ENCODE measurements around the gene PLA2G4F. TPM values are rescaled to one million over a fixed set of nuclear protein-coding genes. Genes with fewer than 3 reads are reported as not detected.

The PLA2G4F gene
- total RNA-seq, 1 donor from 2014 or later = not detected

DNA sequence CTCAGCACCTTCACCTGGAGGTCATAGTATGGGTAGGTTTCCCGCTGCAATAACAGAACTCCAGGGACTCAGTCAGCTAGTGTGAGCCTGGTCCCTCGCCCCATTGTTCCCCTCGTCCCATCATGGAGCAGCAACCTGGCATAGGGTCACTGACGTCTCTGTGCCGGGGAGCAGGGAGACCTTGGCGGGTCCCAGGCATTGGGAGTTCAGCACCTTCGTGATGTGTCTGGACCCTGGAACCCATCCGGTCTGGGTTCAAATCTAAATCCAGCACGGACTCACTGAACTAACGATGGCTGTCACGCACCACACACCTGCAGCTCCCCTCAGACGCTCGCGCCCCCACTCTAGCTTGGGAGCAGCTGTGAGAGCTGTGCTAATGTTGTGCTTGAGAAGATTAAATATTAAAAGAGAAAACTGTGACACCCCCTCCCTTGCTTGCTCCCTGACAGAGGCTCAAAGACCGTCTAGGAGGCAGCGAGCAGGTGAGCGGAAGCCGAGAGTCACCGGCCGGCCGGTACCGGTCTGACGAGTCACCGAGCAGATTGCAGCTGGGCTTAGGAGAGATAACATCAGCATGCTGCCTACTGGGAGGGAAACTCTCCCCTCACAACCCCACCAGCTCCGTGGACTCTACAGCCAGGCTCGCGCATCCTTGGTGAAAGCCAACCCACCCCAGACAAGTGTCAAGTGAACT, 742 bp downstream of the PLA2G4F start:
- Mint-ChIP-seq H3K27me3 (no peaks in the 10 kb centered on the region), H3K36me3 (ENCODE audit: low read depth) (peaks cover 22% of the 10 kb centered on the region), H3K4me3 (no peak overlapping the region), H3K27ac (no peak overlapping the region), H3K4me1 (no peaks in the 10 kb centered on the region), H3K9me3 (no peaks in the 10 kb centered on the region)
- ATAC-seq (ENCODE audit: low read depth) = no peak
- no peak for DNase-seq
- ChIA-PET POLR2A (interaction anchor here (0.5 kb wide), 1 partner anchor 12 kb away, joined by 4 read pairs; no protein-coding TSS in a partner anchor), CTCF (no interaction called here)
- intact Hi-C loops (cut with micrococcal nuclease) = no loop called here
- TF ChIP-seq, protein P1, sequence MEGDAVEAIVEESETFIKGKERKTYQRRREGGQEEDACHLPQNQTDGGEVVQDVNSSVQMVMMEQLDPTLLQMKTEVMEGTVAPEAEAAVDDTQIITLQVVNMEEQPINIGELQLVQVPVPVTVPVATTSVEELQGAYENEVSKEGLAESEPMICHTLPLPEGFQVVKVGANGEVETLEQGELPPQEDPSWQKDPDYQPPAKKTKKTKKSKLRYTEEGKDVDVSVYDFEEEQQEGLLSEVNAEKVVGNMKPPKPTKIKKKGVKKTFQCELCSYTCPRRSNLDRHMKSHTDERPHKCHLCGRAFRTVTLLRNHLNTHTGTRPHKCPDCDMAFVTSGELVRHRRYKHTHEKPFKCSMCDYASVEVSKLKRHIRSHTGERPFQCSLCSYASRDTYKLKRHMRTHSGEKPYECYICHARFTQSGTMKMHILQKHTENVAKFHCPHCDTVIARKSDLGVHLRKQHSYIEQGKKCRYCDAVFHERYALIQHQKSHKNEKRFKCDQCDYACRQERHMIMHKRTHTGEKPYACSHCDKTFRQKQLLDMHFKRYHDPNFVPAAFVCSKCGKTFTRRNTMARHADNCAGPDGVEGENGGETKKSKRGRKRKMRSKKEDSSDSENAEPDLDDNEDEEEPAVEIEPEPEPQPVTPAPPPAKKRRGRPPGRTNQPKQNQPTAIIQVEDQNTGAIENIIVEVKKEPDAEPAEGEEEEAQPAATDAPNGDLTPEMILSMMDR (IDR thresholded peaks at IDR 0.05) = no peak

DNA sequence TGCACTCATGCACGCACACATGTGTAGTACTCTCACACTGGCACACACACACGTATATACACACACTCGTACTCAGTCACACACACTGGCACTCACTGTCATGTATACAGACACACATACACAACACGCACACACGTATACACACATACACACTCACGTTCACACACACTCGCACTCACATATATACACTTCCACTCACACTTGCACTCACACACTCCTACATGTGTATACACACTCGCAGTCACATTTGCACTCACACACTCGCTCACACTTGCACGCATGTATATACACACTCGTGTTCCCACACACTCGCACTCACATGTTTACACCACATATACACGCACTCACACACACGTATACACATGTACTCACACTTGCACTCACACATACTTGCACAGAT, 1.5 kb downstream of the PLA2G4F start:
- intact Hi-C loops (cut with micrococcal nuclease) = no loop called here
- Mint-ChIP-seq H3K4me1 (no peaks in the 10 kb centered on the region), H3K4me3 (no peak overlapping the region), H3K9me3 (no peaks in the 10 kb centered on the region), H3K27ac (no peak overlapping the region), H3K27me3 (no peaks in the 10 kb centered on the region), H3K36me3 (ENCODE audit: low read depth) (peaks cover 15% of the 10 kb centered on the region)
- no peak for ATAC-seq (ENCODE audit: low read depth)
- TF ChIP-seq, protein P1 (IDR thresholded peaks at IDR 0.05) = no peak
- CTCF ChIA-PET = no interaction called here
- DNase-seq = no peak
- POLR2A ChIA-PET = no interaction called here

DNA sequence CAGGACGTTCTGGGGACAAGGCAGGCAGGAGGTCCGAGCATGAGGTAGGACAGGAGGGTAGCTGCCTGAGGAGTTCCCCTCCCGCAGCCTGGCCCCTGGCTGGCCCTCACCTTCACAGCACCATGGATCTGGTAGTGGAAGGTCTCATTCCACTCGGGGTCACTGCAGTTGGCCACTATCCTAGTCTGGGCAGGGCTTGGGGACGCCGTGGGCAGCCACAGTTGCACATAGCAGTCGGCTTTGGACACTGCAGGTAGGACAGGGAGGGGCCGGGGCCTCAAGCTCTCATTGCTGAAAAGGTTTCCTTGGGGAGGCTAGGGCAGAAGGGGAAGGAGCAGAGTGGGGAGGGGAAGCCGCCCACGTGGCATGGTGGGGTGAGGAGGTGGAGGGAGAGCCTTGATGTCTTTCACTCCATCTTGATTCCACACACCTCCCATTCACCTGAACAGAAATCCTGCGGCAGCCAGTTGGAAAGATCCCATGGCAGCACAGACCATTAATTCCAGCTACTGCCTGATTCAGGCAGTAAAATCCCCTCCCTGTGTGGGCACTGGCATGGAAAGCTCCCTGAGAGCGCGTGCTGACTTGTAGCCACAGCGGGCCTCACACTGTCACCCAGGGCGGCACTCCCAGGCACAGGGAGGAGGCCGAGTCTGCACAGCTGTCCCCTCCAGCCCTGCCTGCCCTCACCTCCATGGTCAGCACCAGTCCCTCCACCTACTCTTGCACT, 2.1 kb downstream of the PLA2G4F start:
- H3K4me1 Mint-ChIP-seq = no peaks in the 10 kb centered on the region
- H3K9me3 Mint-ChIP-seq = no peaks in the 10 kb centered on the region
- intact Hi-C loops (cut with micrococcal nuclease) = no loop called here
- DNase-seq (no peak), ATAC-seq (ENCODE audit: low read depth) (no peak)
- ChIA-PET CTCF (no interaction called here), POLR2A (no interaction called here)
- H3K27ac Mint-ChIP-seq = no peak overlapping the region
- no peaks in the 10 kb centered on the region for H3K27me3 Mint-ChIP-seq
- TF ChIP-seq, protein P1 (IDR thresholded peaks at IDR 0.05) = no peak
- no peak overlapping the region for H3K4me3 Mint-ChIP-seq
- peaks cover 9% of the 10 kb centered on the region for H3K36me3 Mint-ChIP-seq (ENCODE audit: low read depth)

DNA sequence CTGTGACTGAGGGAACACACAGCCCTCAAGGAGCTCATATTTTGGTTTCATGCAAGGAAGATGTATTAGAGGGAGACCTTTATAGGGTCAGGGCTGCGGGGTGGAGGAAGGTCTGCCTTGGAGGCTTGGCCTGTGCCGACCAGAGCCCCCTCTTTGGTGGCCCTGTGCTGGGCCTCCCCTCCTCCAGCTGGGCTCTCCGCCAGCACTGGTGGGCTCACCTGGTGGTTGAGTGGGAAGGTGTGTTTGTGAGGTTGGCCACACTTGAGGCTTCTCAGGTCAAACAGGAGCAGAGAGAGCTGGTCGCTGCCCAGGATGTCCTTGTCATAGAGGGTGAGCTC, 2.6 kb downstream of the PLA2G4F start:
- POLR2A ChIA-PET = no interaction called here
- CTCF ChIA-PET = no interaction called here
- Mint-ChIP-seq H3K36me3 (ENCODE audit: low read depth) (peaks cover 5% of the 10 kb centered on the region), H3K27ac (no peak overlapping the region), H3K9me3 (no peaks in the 10 kb centered on the region), H3K4me1 (no peaks in the 10 kb centered on the region), H3K27me3 (no peaks in the 10 kb centered on the region), H3K4me3 (no peak overlapping the region)
- no peak for DNase-seq
- no peak for ATAC-seq (ENCODE audit: low read depth)
- TF ChIP-seq, protein P1 (IDR thresholded peaks at IDR 0.05) = no peak
- intact Hi-C loops (cut with micrococcal nuclease) = no loop called here

DNA sequence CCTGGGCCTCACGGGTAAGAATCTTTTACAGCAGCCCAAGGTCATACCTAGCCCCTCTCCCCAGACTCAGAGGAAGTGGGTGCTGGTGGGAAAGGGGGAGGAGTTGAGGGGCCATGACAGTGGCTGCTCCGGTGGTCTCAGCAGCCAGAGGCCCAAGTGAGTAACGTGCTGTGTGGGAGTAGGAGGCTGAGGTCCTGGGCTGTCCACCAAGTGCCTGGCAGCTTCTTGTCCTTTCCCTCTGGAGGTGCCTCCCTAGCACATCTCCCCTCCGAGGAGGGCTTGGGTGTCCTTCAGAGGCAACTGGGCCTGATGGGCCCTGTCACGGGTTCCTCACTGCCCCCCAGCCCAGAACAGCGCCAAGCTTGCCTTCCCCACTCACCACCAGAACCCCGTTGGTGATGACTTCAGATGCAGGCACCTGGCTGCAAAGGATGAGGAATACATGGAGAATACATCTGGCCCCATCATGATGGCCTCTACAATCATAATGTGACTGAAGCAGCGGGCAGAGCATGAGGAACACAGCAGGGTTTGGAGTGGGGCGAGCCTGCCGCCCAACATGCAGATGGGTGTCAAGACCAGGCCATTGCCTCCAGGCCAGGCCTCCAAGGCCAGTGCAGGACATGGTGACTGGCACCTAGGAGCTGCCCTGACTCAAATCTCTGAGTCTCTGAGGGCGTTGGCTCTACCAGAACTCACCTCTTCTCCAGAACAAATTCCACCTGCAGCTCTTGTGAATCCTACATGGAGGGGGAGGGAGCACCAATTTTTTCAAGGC, 3.3 kb downstream of the PLA2G4F start:
- Mint-ChIP-seq H3K4me1 (no peaks in the 10 kb centered on the region), H3K27ac (no peak overlapping the region), H3K9me3 (no peaks in the 10 kb centered on the region), H3K36me3 (ENCODE audit: low read depth) (no peaks in the 10 kb centered on the region), H3K27me3 (no peaks in the 10 kb centered on the region), H3K4me3 (no peak overlapping the region)
- ChIA-PET CTCF (no interaction called here), POLR2A (no interaction called here)
- intact Hi-C loops (cut with micrococcal nuclease) = no loop called here
- TF ChIP-seq, protein P1 (IDR thresholded peaks at IDR 0.05) = no peak
- no peak for ATAC-seq (ENCODE audit: low read depth)
- DNase-seq = no peak

Data from activated B cell treated with CpG ODN at 0.5 μM for 24 hours (primary cell).